ENCODE measurements around the gene SBF2. TPM values are rescaled to one million over a fixed set of nuclear protein-coding genes. Genes with fewer than 3 reads are reported as not detected.

SBF2 gene
- total and polyA plus RNA-seq, 2 of the 13 experiments (the other 11 are each of a cell fraction or from before 2014, with no cell fraction given): 24.0 to 45.8 TPM

- Histone ChIP-seq H3K4me1 (ENCODE audit: insufficient read depth, low read length) (peaks cover 37% of the 10 kb centered on the region), H3K9me3 (ENCODE audit: low read length) (no peaks in the 10 kb centered on the region), H3K27ac (ENCODE audit: extremely low read length, insufficient read depth, low read length) (no peak overlapping the region), H3K4me2 (ENCODE audit: low read depth, low read length) (no peak overlapping the region), H3K36me3 (replicated peaks in 1 of 2; ENCODE audit: control insufficient read depth in 1 of 2, insufficient read depth in 2 of 2, low read length in 2 of 2) (peaks cover 3 to 17% of the 10 kb centered on the region in 2 experiments), H3K27me3 (ENCODE audit: control insufficient read depth in 1 of 2, insufficient read depth in 2 of 2, low read length in 2 of 2) (no peaks in the 10 kb centered on the region), H2AFZ (ENCODE audit: low read length) (no peak overlapping the region), H3K4me3 (replicated peaks in 1 of 3; ENCODE audit: insufficient read depth in 1 of 3, low read depth in 2 of 3, low read length in 3 of 3) (no peak overlapping the region), H4K20me1 (ENCODE audit: insufficient read depth, low read length) (no peaks in the 10 kb centered on the region), H3K9ac (ENCODE audit: insufficient read depth, low read depth, low read length) (no peak overlapping the region), H3K79me2 (ENCODE audit: insufficient read depth, low read length) (no peaks in the 10 kb centered on the region)
- no TSS peak for BruUV-seq (replicated peaks)
- WGBS (ENCODE audit: low lambda C conversion rate): 96% methylated on average over 5 of the region's 5 CpGs
- DNase-seq (ENCODE audit: low spot score) (no peak), FAIRE-seq (no peak), ATAC-seq (no peak)
- in situ Hi-C loops (cut with HindIII; ENCODE audit: extremely low pct_ligation_motif_present, low pct_unique_long_range_greater_than_20kb): loop anchor here (5.0 to 10.0 kb wide), 3 partner anchors 95 to 465 kb away; no protein-coding TSS in a partner anchor
- intact Hi-C loops (cut with micrococcal nuclease; ENCODE audit: unreplicated experiment): loop anchor here (5.0 kb wide), 3 partner anchors 218 to 463 kb away; partner anchors contain the start of gene ADM
- ChIA-PET CTCF (ENCODE audit: low intra/inter-chr PET ratio, low total read pairs) (no interaction called here), POLR2A (no interaction called here)
- TF ChIP-seq ZNF614 (CRISPR knock-in tag; IDR thresholded peaks at IDR 0.05; ENCODE audit: borderline replicate concordance): no peak
- no peak for TF ChIP-seq ZNF574 (CRISPR knock-in tag; IDR thresholded peaks at IDR 0.05)
- TF ChIP-seq ZNF724P (CRISPR knock-in tag; IDR thresholded peaks at IDR 0.05; ENCODE audit: borderline replicate concordance): no peak
- TF ChIP-seq, protein P1, sequence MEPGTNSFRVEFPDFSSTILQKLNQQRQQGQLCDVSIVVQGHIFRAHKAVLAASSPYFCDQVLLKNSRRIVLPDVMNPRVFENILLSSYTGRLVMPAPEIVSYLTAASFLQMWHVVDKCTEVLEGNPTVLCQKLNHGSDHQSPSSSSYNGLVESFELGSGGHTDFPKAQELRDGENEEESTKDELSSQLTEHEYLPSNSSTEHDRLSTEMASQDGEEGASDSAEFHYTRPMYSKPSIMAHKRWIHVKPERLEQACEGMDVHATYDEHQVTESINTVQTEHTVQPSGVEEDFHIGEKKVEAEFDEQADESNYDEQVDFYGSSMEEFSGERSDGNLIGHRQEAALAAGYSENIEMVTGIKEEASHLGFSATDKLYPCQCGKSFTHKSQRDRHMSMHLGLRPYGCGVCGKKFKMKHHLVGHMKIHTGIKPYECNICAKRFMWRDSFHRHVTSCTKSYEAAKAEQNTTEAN (CRISPR knock-in tag; conservative IDR thresholded peaks at IDR 0.05): no peak
- TF ChIP-seq NFATC3 (CRISPR knock-in tag; IDR thresholded peaks at IDR 0.05): no peak
- TF ChIP-seq HNRNPLL (IDR thresholded peaks at IDR 0.05; ENCODE audit: low read depth, low read length, poor library complexity, severe bottlenecking): no peak
- no peak for TF ChIP-seq HNRNPK (IDR thresholded peaks at IDR 0.05; ENCODE audit: low read depth, low read length, poor library complexity, severe bottlenecking)
- no peak for TF ChIP-seq GZF1 (CRISPR knock-in tag; IDR thresholded peaks at IDR 0.05)
- TF ChIP-seq, protein P2, sequence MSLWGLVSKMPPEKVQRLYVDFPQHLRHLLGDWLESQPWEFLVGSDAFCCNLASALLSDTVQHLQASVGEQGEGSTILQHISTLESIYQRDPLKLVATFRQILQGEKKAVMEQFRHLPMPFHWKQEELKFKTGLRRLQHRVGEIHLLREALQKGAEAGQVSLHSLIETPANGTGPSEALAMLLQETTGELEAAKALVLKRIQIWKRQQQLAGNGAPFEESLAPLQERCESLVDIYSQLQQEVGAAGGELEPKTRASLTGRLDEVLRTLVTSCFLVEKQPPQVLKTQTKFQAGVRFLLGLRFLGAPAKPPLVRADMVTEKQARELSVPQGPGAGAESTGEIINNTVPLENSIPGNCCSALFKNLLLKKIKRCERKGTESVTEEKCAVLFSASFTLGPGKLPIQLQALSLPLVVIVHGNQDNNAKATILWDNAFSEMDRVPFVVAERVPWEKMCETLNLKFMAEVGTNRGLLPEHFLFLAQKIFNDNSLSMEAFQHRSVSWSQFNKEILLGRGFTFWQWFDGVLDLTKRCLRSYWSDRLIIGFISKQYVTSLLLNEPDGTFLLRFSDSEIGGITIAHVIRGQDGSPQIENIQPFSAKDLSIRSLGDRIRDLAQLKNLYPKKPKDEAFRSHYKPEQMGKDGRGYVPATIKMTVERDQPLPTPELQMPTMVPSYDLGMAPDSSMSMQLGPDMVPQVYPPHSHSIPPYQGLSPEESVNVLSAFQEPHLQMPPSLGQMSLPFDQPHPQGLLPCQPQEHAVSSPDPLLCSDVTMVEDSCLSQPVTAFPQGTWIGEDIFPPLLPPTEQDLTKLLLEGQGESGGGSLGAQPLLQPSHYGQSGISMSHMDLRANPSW (CRISPR knock-in tag; IDR thresholded peaks at IDR 0.05; ENCODE audit: borderline replicate concordance): no peak
These were observed 434.3 kb downstream of the SBF2 start for GRCh38 chr11:9859554-9860305.
